Nephron (organoid): ENCODE results near the gene PIM3.

ENCODE experiments used
- H3K27ac Mint-ChIP-seq, 3 experiments: 2 replicates each; pipeline ENCODE4 v1.8.0; 2020; ENCODE audit warnings: mixed read lengths in 3 of 3, mild to moderate bottlenecking in 2 of 3, moderate library complexity in 1 of 3
- H3K27me3 Mint-ChIP-seq: 2 replicates; pipeline ENCODE4 v1.8.0; 2021; ENCODE audit warnings: low read depth, mild to moderate bottlenecking, moderate library complexity, mixed read lengths
- H3K36me3 Mint-ChIP-seq: 2 replicates; pipeline ENCODE4 v1.8.0; 2020; ENCODE audit warnings: low read depth, mixed read lengths
- H3K4me1 Mint-ChIP-seq: 2 replicates; pipeline ENCODE4 v1.8.0; 2020; ENCODE audit warnings: mixed read lengths
- H3K4me3 Mint-ChIP-seq, 3 experiments: 2 replicates each; pipeline ENCODE4 v1.8.0; 2020; ENCODE audit warnings: mild to moderate bottlenecking in 3 of 3, mixed read lengths in 3 of 3, moderate library complexity in 2 of 3
- H3K9me3 Mint-ChIP-seq: 2 replicates; pipeline ENCODE4 v1.8.0; 2020; ENCODE audit warnings: mixed read lengths
- TF ChIP-seq, protein P1 (sequence below), 3 experiments: fragments of 200-600 bp; sonication (generic); IDR thresholded peaks; one replicate each; pipeline ENCODE4 v1.5.0; 2021; ENCODE audit warnings: antibody characterized with exemption in 3 of 3; ENCODE audit not compliant: unreplicated experiment in 3 of 3

Gene PIM3

DNA sequence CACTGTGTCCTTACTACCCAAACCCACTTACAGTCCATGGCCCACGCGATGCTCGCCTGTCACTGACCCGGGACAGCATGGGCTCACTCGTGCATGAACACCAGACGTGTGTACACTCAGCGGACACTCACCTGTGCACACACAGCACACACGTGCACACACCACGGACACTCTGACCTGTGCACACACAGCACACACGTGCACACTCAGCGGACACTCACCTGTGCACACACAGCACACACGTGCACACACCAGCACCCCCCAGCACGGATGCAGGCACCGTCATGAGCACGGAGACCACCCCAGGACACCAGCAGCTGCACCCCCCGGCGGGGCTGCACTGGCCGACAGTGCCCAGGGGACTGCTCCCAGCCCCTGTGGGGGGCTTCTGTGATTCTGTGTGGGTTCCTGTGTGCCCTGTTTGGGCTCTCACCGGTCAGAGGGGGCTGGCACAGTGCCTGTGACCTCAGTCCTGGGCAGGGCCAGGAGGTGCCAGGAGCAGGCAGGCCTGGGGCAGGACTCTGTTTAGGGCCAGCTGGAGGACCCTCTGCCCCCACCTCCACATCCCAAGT, 21.9 kb upstream of the PIM3 start:
- Mint-ChIP-seq H3K9me3 (no peaks in the 10 kb centered on the region), H3K36me3 (no peaks in the 10 kb centered on the region), H3K4me1 (peaks cover 4% of the 10 kb centered on the region), H3K27ac (no peak overlapping the region), H3K27me3 (peaks cover 4% of the 10 kb centered on the region), H3K4me3 (no peak overlapping the region)
- TF ChIP-seq, protein P1, sequence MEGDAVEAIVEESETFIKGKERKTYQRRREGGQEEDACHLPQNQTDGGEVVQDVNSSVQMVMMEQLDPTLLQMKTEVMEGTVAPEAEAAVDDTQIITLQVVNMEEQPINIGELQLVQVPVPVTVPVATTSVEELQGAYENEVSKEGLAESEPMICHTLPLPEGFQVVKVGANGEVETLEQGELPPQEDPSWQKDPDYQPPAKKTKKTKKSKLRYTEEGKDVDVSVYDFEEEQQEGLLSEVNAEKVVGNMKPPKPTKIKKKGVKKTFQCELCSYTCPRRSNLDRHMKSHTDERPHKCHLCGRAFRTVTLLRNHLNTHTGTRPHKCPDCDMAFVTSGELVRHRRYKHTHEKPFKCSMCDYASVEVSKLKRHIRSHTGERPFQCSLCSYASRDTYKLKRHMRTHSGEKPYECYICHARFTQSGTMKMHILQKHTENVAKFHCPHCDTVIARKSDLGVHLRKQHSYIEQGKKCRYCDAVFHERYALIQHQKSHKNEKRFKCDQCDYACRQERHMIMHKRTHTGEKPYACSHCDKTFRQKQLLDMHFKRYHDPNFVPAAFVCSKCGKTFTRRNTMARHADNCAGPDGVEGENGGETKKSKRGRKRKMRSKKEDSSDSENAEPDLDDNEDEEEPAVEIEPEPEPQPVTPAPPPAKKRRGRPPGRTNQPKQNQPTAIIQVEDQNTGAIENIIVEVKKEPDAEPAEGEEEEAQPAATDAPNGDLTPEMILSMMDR (IDR thresholded peaks at IDR 0.05; ENCODE audit: unreplicated experiment in 3 of 3), result no peak

GRCh38 chr22:49941507-49942316, 18.9 kb upstream of the PIM3 start:
- H3K4me3 Mint-ChIP-seq, result no peak overlapping the region
- H3K36me3 Mint-ChIP-seq, result no peaks in the 10 kb centered on the region
- TF ChIP-seq, protein P1 (IDR thresholded peaks at IDR 0.05; ENCODE audit: unreplicated experiment in 3 of 3), result no peak
- H3K9me3 Mint-ChIP-seq, result no peaks in the 10 kb centered on the region
- H3K4me1 Mint-ChIP-seq, result peaks cover 4% of the 10 kb centered on the region
- H3K27me3 Mint-ChIP-seq, result peaks cover 1% of the 10 kb centered on the region
- H3K27ac Mint-ChIP-seq, result no peak overlapping the region

DNA sequence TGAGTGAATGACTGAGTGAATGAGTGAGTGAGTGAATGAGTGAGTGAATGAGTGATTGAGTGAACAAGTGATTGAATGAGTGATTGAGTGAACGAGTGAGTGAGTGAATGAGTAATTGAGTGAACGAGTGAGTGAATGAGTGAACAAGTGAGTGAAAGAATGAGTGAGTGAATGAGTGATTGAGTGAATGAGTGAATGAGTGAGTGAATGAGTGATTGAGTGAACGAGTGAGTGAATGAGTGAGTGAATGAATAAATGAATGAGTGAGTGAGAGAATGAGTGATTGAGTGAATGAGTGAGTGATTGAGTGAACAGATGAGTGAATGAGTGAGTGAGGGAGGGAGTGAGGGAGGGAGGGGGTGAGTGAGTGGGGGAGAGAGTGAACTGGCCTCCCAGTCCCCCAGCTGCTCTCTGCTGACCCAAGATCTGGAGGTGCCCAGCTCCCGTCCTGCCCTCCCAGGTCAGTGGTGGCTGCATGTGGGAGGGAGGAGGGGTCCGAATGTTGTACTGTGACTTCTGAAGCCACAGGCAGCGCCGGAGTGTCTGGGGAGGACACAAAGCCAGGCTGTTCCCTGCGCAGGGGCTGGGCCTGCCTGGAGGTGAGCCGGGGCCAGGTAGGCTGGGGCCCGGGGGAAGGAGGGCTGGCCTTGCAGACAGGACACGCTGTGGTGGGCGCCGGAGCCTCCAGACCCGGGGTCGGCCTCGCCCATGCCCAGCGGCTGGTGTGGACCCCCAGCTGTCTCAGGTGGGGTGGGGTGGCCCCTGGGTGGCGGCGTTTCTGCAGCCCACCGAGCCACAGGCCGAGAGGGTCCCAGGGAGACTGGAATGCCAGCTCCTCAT, 17.8 kb upstream of the PIM3 start:
- Mint-ChIP-seq H3K9me3 (no peaks in the 10 kb centered on the region), H3K27ac (no peak overlapping the region), H3K27me3 (no peaks in the 10 kb centered on the region), H3K4me1 (peaks cover 4% of the 10 kb centered on the region), H3K36me3 (no peaks in the 10 kb centered on the region), H3K4me3 (no peak overlapping the region)
- TF ChIP-seq, protein P1 (IDR thresholded peaks at IDR 0.05; ENCODE audit: unreplicated experiment in 3 of 3), result no peak

- H3K27ac Mint-ChIP-seq, result no peak overlapping the region
- H3K4me3 Mint-ChIP-seq, result no peak overlapping the region
- TF ChIP-seq, protein P1 (IDR thresholded peaks at IDR 0.05; ENCODE audit: unreplicated experiment in 3 of 3), result no peak
- no peaks in the 10 kb centered on the region for H3K36me3 Mint-ChIP-seq
- H3K4me1 Mint-ChIP-seq, result peaks cover 4% of the 10 kb centered on the region
- no peaks in the 10 kb centered on the region for H3K27me3 Mint-ChIP-seq
- H3K9me3 Mint-ChIP-seq, result no peaks in the 10 kb centered on the region
Observed at GRCh38 chr22:49943405-49943765, 17.2 kb upstream of the PIM3 start.

DNA sequence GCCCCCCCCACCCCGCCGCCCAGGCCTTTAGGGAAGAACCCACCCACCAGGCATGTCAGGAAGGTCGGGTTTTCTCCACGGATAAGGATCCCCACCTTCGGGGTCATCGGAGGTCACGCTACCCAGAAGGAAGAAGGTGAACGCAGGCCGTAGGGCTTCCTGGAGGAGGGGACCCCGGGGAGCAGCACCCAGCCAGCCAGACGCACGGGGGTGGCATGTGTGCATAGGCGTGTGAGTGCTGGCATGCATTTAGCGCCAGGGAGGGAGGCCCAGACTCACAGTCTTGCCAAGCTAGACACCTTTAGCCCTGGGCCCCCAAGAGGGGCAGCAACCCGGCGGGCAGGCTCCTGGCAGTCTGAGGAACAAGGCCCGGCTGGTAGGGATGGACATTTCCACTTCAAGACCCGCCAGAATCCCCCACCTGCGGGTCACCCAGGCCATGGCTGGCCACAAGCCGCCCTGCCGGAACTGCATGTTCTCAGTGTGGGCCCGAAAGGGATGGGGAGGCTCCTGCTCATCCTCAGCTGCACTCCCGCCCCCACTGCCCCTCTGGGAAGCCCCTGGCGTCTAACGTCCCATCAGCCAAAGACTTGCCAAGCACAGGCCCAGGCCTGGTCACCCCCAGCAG, 16.7 kb upstream of the PIM3 start:
- Mint-ChIP-seq H3K27me3 (no peaks in the 10 kb centered on the region), H3K4me1 (peaks cover 4% of the 10 kb centered on the region), H3K36me3 (no peaks in the 10 kb centered on the region), H3K27ac (no peak overlapping the region), H3K9me3 (no peaks in the 10 kb centered on the region), H3K4me3 (no peak overlapping the region)
- TF ChIP-seq, protein P1 (IDR thresholded peaks at IDR 0.05; ENCODE audit: unreplicated experiment in 3 of 3), result no peak
